ENCODE data around the gene GSTP1. TPM values are rescaled to one million over a fixed set of nuclear protein-coding genes. Genes with fewer than 3 reads are reported as not detected.

Gene GSTP1
- 489 and 520 TPM in 2 replicates for total RNA-seq

GRCh38 chr11:67583247-67584204 lies at the start of gene GSTP1:
Gene GSTP1 (plus strand): TSS chr11:67583812. CDS start chr11:67583844, 32 bp downstream.

GRCh38 chr11:67606492-67607295 lies 23.1 kb downstream of the GSTP1 start, which contains the start of gene NDUFV1:
Gene NDUFV1 (plus strand): TSS chr11:67606936. CDS start chr11:67607005, 69 bp downstream.

GRCh38 chr11:67629386-67630227 lies 46.0 kb downstream of the GSTP1 start, which contains the start of gene NUDT8:
Gene NUDT8 (minus strand): TSS chr11:67629937. CDS start chr11:67629911, 26 bp downstream.

Small RNA genes within 50 kb of the gene (small RNA-seq; reads per million reads assigned to genes)
- gene AP003385.3 (ENCODE audit: low replicate concordance): not detected

Other genes with a start within 250 kb of the GSTP1 start
- gene POLD4, start 230.3 kb upstream of the GSTP1 start, total RNA-seq: 73.3 and 120 TPM in 2 replicates
- gene CLCF1, start 210.2 kb upstream of the GSTP1 start, total RNA-seq: 5.2 and 5.5 TPM in 2 replicates
- gene RAD9A, start 191.8 kb upstream of the GSTP1 start, total RNA-seq: 6.3 and 18.8 TPM in 2 replicates
- 293 and 375 TPM in 2 replicates for gene PPP1CA, start 182.0 kb upstream of the GSTP1 start, total RNA-seq
- gene TBC1D10C, start 179.7 kb upstream of the GSTP1 start, total RNA-seq: not detected in 2 replicates
- under 0.01 and 0.22 TPM in 2 replicates for gene CARNS1, start 168.1 kb upstream of the GSTP1 start, total RNA-seq
- gene RPS6KB2, start 155.3 kb upstream of the GSTP1 start, total RNA-seq: 59.7 and 71.3 TPM in 2 replicates
- 0.29 and 1.3 TPM in 2 replicates for gene PTPRCAP, start 146.1 kb upstream of the GSTP1 start, total RNA-seq
- 115 and 145 TPM in 2 replicates for gene CORO1B, start 140.3 kb upstream of the GSTP1 start, total RNA-seq
- not detected in 2 replicates for gene GPR152, start 131.1 kb upstream of the GSTP1 start, total RNA-seq
- not detected in 2 replicates for gene CABP4, start 128.5 kb upstream of the GSTP1 start, total RNA-seq
- 12.2 and 44.2 TPM in 2 replicates for gene TMEM134, start 114.6 kb upstream of the GSTP1 start, total RNA-seq
- gene AIP, start 100.8 kb upstream of the GSTP1 start, total RNA-seq: 33.9 and 87.1 TPM in 2 replicates
- gene PITPNM1, start 78.4 kb upstream of the GSTP1 start, total RNA-seq: 31.3 and 33.5 TPM in 2 replicates
- gene CDK2AP2, start 75.7 kb upstream of the GSTP1 start, total RNA-seq: 27.1 and 67.6 TPM in 2 replicates
- not detected in 2 replicates for gene CABP2, start 60.4 kb upstream of the GSTP1 start, total RNA-seq
- gene NDUFV1, start 23.1 kb downstream of the GSTP1 start, total RNA-seq: 154 and 199 TPM in 2 replicates
- 4.6 and 7.7 TPM in 2 replicates for gene NUDT8, start 46.1 kb downstream of the GSTP1 start, total RNA-seq
- gene TBX10, start 56.0 kb downstream of the GSTP1 start, total RNA-seq: not detected in 2 replicates
- not detected in 2 replicates for gene ACY3, start 66.9 kb downstream of the GSTP1 start, total RNA-seq
- not detected in 2 replicates for gene ALDH3B2, start 90.8 kb downstream of the GSTP1 start, total RNA-seq

Data from placental pericyte (primary cell).